RPMI8226 (cell line): ENCODE measurements around the gene PDPR.
"Not testable (repeated sequence)": the region's sequence is repeated elsewhere in the genome, so short reads cannot be mapped to it uniquely, and the experiment has no call there.

Experiments
- DNase-seq: peaks from one replicate; pipeline ENCODE4 v3.0.0-alpha.2; 2015

PDPR gene

GRCh38 chr16:70113982-70114826 lies at the start of gene PDPR:
TSS of gene PDPR (plus strand) at chr16:70114332. CDS start at chr16:70120493, 6,161 bp downstream.
- DNase-seq: peak; percentile 92

GRCh38 chr16:70064841-70065370 lies 49.2 kb upstream of the PDPR start:
- peak; percentile 58 for DNase-seq

GRCh38 chr16:70065376-70065745 lies 48.8 kb upstream of the PDPR start:
- DNase-seq: not testable (repeated sequence)

- DNase-seq: peak; percentile 97
Observed at GRCh38 chr16:70065746-70066658, 48.1 kb upstream of the PDPR start.

GRCh38 chr16:70066751-70067150 lies 47.4 kb upstream of the PDPR start:
- DNase-seq: not testable (repeated sequence)

- not testable (repeated sequence) for DNase-seq
Observed at GRCh38 chr16:70079081-70079480, 35.1 kb upstream of the PDPR start.

GRCh38 chr16:70081219-70081618 lies 32.9 kb upstream of the PDPR start:
- DNase-seq: not testable (repeated sequence)

GRCh38 chr16:70083931-70084330 lies 30.2 kb upstream of the PDPR start:
- DNase-seq: not testable (repeated sequence)

- DNase-seq: not testable (repeated sequence)
Observed at GRCh38 chr16:70088160-70088559, 26.0 kb upstream of the PDPR start.

GRCh38 chr16:70088877-70089276 lies 25.3 kb upstream of the PDPR start:
- DNase-seq: not testable (repeated sequence)

- not testable (repeated sequence) for DNase-seq
Observed at GRCh38 chr16:70089289-70089688, 24.8 kb upstream of the PDPR start.

GRCh38 chr16:70091104-70091503 lies 23.0 kb upstream of the PDPR start:
- not testable (repeated sequence) for DNase-seq

- DNase-seq: not testable (repeated sequence)
Observed at GRCh38 chr16:70094096-70094495, 20.0 kb upstream of the PDPR start.

GRCh38 chr16:70109583-70110279 lies 4.4 kb upstream of the PDPR start:
- not testable (repeated sequence) for DNase-seq

- not testable (repeated sequence) for DNase-seq
Observed at GRCh38 chr16:70112162-70112561, 2.0 kb upstream of the PDPR start.

GRCh38 chr16:70113599-70113981 lies 542 bp upstream of the PDPR start:
- DNase-seq: not testable (repeated sequence)

GRCh38 chr16:70118354-70118753 lies 4.2 kb downstream of the PDPR start:
- not testable (repeated sequence) for DNase-seq

GRCh38 chr16:70118776-70119175 lies 4.6 kb downstream of the PDPR start:
- not testable (repeated sequence) for DNase-seq

GRCh38 chr16:70120398-70120797 lies 6.3 kb downstream of the PDPR start:
- DNase-seq: not testable (repeated sequence)

GRCh38 chr16:70123822-70124221 lies 9.7 kb downstream of the PDPR start:
- DNase-seq: not testable (repeated sequence)

GRCh38 chr16:70126226-70126625 lies 12.1 kb downstream of the PDPR start:
- not testable (repeated sequence) for DNase-seq

GRCh38 chr16:70127706-70128105 lies 13.6 kb downstream of the PDPR start:
- DNase-seq: not testable (repeated sequence)
